SU-DHL-6 (cell line): ENCODE measurements around the gene UBA1.

Source experiments
- H2AFZ ChIP-seq: fragments of 200-600 bp; sonication (generic); 2 replicates; pipeline ENCODE4 v1.6.1; 2014; ENCODE audit warnings: low read depth, mild to moderate bottlenecking, moderate library complexity, mixed read lengths, antibody characterized with exemption, low read length; ENCODE audit not compliant: severe bottlenecking
- H3F3A ChIP-seq: fragments of 200-600 bp; shearing (Covaris generic); 2 replicates; pipeline ENCODE4 v1.6.0; 2016; ENCODE audit warnings: antibody characterized with exemption, mild to moderate bottlenecking; ENCODE audit not compliant: insufficient read depth
- H3K27ac ChIP-seq: fragments of 200-600 bp; sonication (generic); 2 replicates; pipeline ENCODE4 v1.5.1; 2016; ENCODE audit warnings: low read depth, mild to moderate bottlenecking, low read length, moderate library complexity, mixed read lengths
- H3K27me3 ChIP-seq: fragments of 200-600 bp; sonication (generic), shearing (Covaris generic); 2 replicates; pipeline ENCODE4 v1.6.0; 2014; ENCODE audit warnings: mild to moderate bottlenecking, low read length
- H3K36me3 ChIP-seq: fragments of 200-600 bp; sonication (generic); 2 replicates; pipeline ENCODE4 v1.6.1; 2014; ENCODE audit warnings: mild to moderate bottlenecking, low read length, mixed read lengths
- H3K4me2 ChIP-seq: fragments of 300-600, 200-600 bp; shearing (Covaris generic), sonication (generic); 2 replicates; pipeline ENCODE4 v1.6.0; 2014; ENCODE audit warnings: low read length, low read depth, mild to moderate bottlenecking; ENCODE audit not compliant: poor library complexity, severe bottlenecking
- H3K4me3 ChIP-seq: fragments of 200-600 bp; sonication (generic); 2 replicates; pipeline ENCODE4 v1.5.1; 2014; ENCODE audit warnings: antibody characterized with exemption, low read length, mild to moderate bottlenecking, mixed read lengths; ENCODE audit not compliant: insufficient read depth, poor library complexity, severe bottlenecking
- H3K79me2 ChIP-seq: fragments of 200-600 bp; sonication (generic); 2 replicates; pipeline ENCODE4 v1.6.1; 2014; ENCODE audit warnings: mild to moderate bottlenecking, low read length, moderate library complexity; ENCODE audit not compliant: insufficient read depth
- H3K9ac ChIP-seq: fragments of 200-600 bp; sonication (generic); 2 replicates; pipeline ENCODE4 v1.7.0; 2014; ENCODE audit warnings: mild to moderate bottlenecking, low read length
- H3K9me2 ChIP-seq: fragments of 200-600 bp; sonication (generic); replicated peaks from 2 replicates; pipeline ENCODE4 v1.6.1; 2014; ENCODE audit warnings: low read length; ENCODE audit not compliant: insufficient read depth
- H3K9me3 ChIP-seq: fragments of 200-600 bp; sonication (generic); 2 replicates; pipeline ENCODE4 v1.6.1; 2014; ENCODE audit warnings: low read length, mixed read lengths; ENCODE audit not compliant: insufficient read depth
- H4K20me1 ChIP-seq: fragments of 200-600 bp; sonication (generic); 2 replicates; pipeline ENCODE4 v1.6.1; 2014; ENCODE audit warnings: low read depth, mild to moderate bottlenecking, antibody characterized with exemption, low read length, moderate library complexity, mixed read lengths
- CTCF ChIP-seq: fragments of 200-600 bp; sonication (generic); IDR thresholded peaks from one replicate; pipeline ENCODE4 v1.5.1; 2017; ENCODE audit warnings: antibody characterized with exemption, mild to moderate bottlenecking, low read length, moderate library complexity; ENCODE audit not compliant: insufficient read depth, poor library complexity, severe bottlenecking
- EZH2phosphoT487 ChIP-seq: fragments of 200-600 bp; sonication (generic), shearing (Covaris generic); conservative IDR thresholded peaks from 2 replicates; pipeline ENCODE4 v1.6.1; 2018; ENCODE audit warnings: mild to moderate bottlenecking, antibody characterized with exemption, low read length, moderate library complexity, mixed read lengths

The UBA1 gene

GRCh38 chrX:47171996-47172395 is 21.6 kb upstream of the UBA1 start:
- Histone ChIP-seq H3F3A (no peaks in the 10 kb centered on the region), H2AFZ (no peak overlapping the region), H3K27ac (no peak overlapping the region), H3K9me2 (no peaks in the 10 kb centered on the region), H3K9me3 (no peaks in the 10 kb centered on the region), H3K36me3 (no peaks in the 10 kb centered on the region), H3K9ac (no peak overlapping the region), H3K4me3 (no peak overlapping the region), H3K27me3 (no peaks in the 10 kb centered on the region), H4K20me1 (no peaks in the 10 kb centered on the region), H3K79me2 (no peaks in the 10 kb centered on the region), H3K4me2 (no peak overlapping the region)
- TF ChIP-seq EZH2phosphoT487, result no peak
- no peak for TF ChIP-seq CTCF

- Histone ChIP-seq H3K9me3 (no peaks in the 10 kb centered on the region), H3K27ac (no peak overlapping the region), H3K27me3 (no peaks in the 10 kb centered on the region), H3K79me2 (no peaks in the 10 kb centered on the region), H2AFZ (no peak overlapping the region), H3K9ac (no peak overlapping the region), H3K36me3 (no peaks in the 10 kb centered on the region), H3F3A (no peaks in the 10 kb centered on the region), H3K4me2 (no peak overlapping the region), H4K20me1 (no peaks in the 10 kb centered on the region), H3K4me3 (no peak overlapping the region), H3K9me2 (no peaks in the 10 kb centered on the region)
- TF ChIP-seq EZH2phosphoT487 (no peak), CTCF (no peak)
Measured at GRCh38 chrX:47172549-47172948, 21.1 kb upstream of the UBA1 start.

- no peaks in the 10 kb centered on the region for H3K36me3 ChIP-seq
- no peak overlapping the region for H3K27ac ChIP-seq
- no peaks in the 10 kb centered on the region for H3F3A ChIP-seq
- H3K27me3 ChIP-seq, result no peaks in the 10 kb centered on the region
- H3K79me2 ChIP-seq, result no peaks in the 10 kb centered on the region
- H4K20me1 ChIP-seq, result no peaks in the 10 kb centered on the region
- H3K9me3 ChIP-seq, result no peaks in the 10 kb centered on the region
- no peak overlapping the region for H3K4me3 ChIP-seq
- H2AFZ ChIP-seq, result no peak overlapping the region
- H3K4me2 ChIP-seq, result no peak overlapping the region
- H3K9ac ChIP-seq, result no peak overlapping the region
- no peaks in the 10 kb centered on the region for H3K9me2 ChIP-seq
- TF ChIP-seq EZH2phosphoT487 (no peak), CTCF (no peak)
Measured at GRCh38 chrX:47172971-47173792, 20.4 kb upstream of the UBA1 start.
